Colonic mucosa (tissue), 4 donors: ENCODE results near the gene PFKM. TPM values are rescaled to one million over a fixed set of nuclear protein-coding genes. Genes with fewer than 3 reads are reported as not detected.
A peak's percentile ranks its signal among the peaks of the same experiment; 100 is the strongest.

Experiments
- DNase-seq: peaks from one replicate; pipeline ENCODE4 v3.0.0-alpha.2; 2020
- H3K27ac ChIP-seq: fragments of 200-600 bp; one replicate; pipeline ENCODE4 v1.8.0; 2021
- H3K27me3 ChIP-seq: fragments of 200-600 bp; one replicate; pipeline ENCODE4 v1.8.0; 2021
- H3K36me3 ChIP-seq: fragments of 200-600 bp; one replicate; pipeline ENCODE4 v1.8.0; 2021
- H3K4me1 ChIP-seq: fragments of 200-600 bp; one replicate; pipeline ENCODE4 v1.8.0; 2021; ENCODE audit warnings: mild to moderate bottlenecking
- H3K4me3 ChIP-seq: fragments of 200-600 bp; one replicate; pipeline ENCODE4 v1.8.0; 2021
- H3K9ac ChIP-seq, 2 donors: one replicate each; pipeline ENCODE4 v1.7.0; 2013; ENCODE audit warnings: control low read depth in 2 of 2, low read depth in 2 of 2, low read length in 2 of 2
- H3K9me3 ChIP-seq: fragments of 200-600 bp; one replicate; pipeline ENCODE4 v1.8.0; 2021
- CTCF ChIP-seq: fragments of 200-600 bp; IDR thresholded peaks from one replicate; pipeline ENCODE4 v1.8.0; 2022; ENCODE audit warnings: antibody characterized with exemption, mild to moderate bottlenecking
- intact Hi-C: fragments of 100-400 bp; cut with DNase I; formaldehyde crosslinking; loops from one replicate; pipeline ENCODE4 v1.14.1; 2022
- total RNA-seq, 2 donors: library from RNA; stranded (reverse); fragmentation: NEBNext Ultra II Directional in 1 of 2; extraction: Animal tissue kit (Norgen Biotek cat#: 25700) in 1 of 2; gene quantifications; one replicate each; pipeline ENCODE4 v1.2.1, GENCODE V29; 2021
- donor health status: healthy.
- donor health status: DM: no; HTN: no; CAD: no.
- donor health status: DM: no; HTN: no; CAD: no.

PFKM gene
- total RNA-seq, 2 donors from 2014 or later, result 39.2 to 64.6 TPM

GRCh38 chr12:48165089-48165981 lies 46.2 kb downstream of the PFKM start:
- peak; percentile 58 for DNase-seq
- Histone ChIP-seq H3K36me3 (no peaks in the 10 kb centered on the region), H3K27me3 (no peaks in the 10 kb centered on the region), H3K4me1 (no peaks in the 10 kb centered on the region), H3K4me3 (no peak overlapping the region), H3K9me3 (no peaks in the 10 kb centered on the region), H3K27ac (no peak overlapping the region), H3K9ac (no peak overlapping the region)
- TF ChIP-seq CTCF, result peak; percentile 91
- intact Hi-C loops, result loop anchor here (5.0 to 10.0 kb wide), 3 partner anchors 83 to 211 kb away; no protein-coding TSS in a partner anchor

GRCh38 chr12:48169011-48169410 lies 49.8 kb downstream of the PFKM start:
- no peak overlapping the region for H3K27ac ChIP-seq
- no peak overlapping the region for H3K9ac ChIP-seq
- no peaks in the 10 kb centered on the region for H3K27me3 ChIP-seq
- H3K9me3 ChIP-seq, result no peaks in the 10 kb centered on the region
- no peak for DNase-seq
- H3K4me3 ChIP-seq, result no peak overlapping the region
- no peaks in the 10 kb centered on the region for H3K36me3 ChIP-seq
- no peak for TF ChIP-seq CTCF
- intact Hi-C loops, result loop anchor here (5.0 to 10.0 kb wide), 3 partner anchors 87 to 214 kb away; no protein-coding TSS in a partner anchor
- H3K4me1 ChIP-seq, result no peaks in the 10 kb centered on the region

- Histone ChIP-seq H3K27me3 (no peaks in the 10 kb centered on the region), H3K4me1 (no peaks in the 10 kb centered on the region), H3K36me3 (no peaks in the 10 kb centered on the region), H3K9ac (no peak overlapping the region), H3K9me3 (no peaks in the 10 kb centered on the region), H3K4me3 (no peak overlapping the region), H3K27ac (no peak overlapping the region)
- no peak for DNase-seq
- intact Hi-C loops, result no loop called here
- no peak for TF ChIP-seq CTCF
Observed at GRCh38 chr12:48175613-48176416, 56.7 kb downstream of the PFKM start.

GRCh38 chr12:48176417-48176751 lies 57.2 kb downstream of the PFKM start:
- Histone ChIP-seq H3K4me1 (no peaks in the 10 kb centered on the region), H3K27me3 (no peaks in the 10 kb centered on the region), H3K36me3 (no peaks in the 10 kb centered on the region), H3K9me3 (no peaks in the 10 kb centered on the region), H3K4me3 (no peak overlapping the region), H3K9ac (no peak overlapping the region), H3K27ac (no peak overlapping the region)
- TF ChIP-seq CTCF, result no peak
- no peak for DNase-seq
- intact Hi-C loops, result no loop called here

GRCh38 chr12:48177982-48178381 lies 58.8 kb downstream of the PFKM start:
- H3K4me3 ChIP-seq, result no peak overlapping the region
- no peaks in the 10 kb centered on the region for H3K4me1 ChIP-seq
- no peak for TF ChIP-seq CTCF
- H3K27me3 ChIP-seq, result peaks cover 4% of the 10 kb centered on the region
- H3K36me3 ChIP-seq, result no peaks in the 10 kb centered on the region
- H3K27ac ChIP-seq, result no peak overlapping the region
- DNase-seq, result no peak
- intact Hi-C loops, result no loop called here
- no peaks in the 10 kb centered on the region for H3K9me3 ChIP-seq
- H3K9ac ChIP-seq, result no peak overlapping the region
